Adrenal gland (tissue), 5 donors: ENCODE results near the gene SPR.

Source experiments
- CTCF ChIP-seq, 6 experiments: fragments of 450-650 bp in 4 of 6; fragments of 200-600 bp in 2 of 6; sonication (generic) in 1 of 6; IDR thresholded peaks; 1 replicate in 5 of 6; 2 replicates in 1 of 6; pipeline versions ENCODE4 v1.5.1 to v1.8.0; 2016 to 2021; ENCODE audit warnings: antibody characterized with exemption in 6 of 6, mild to moderate bottlenecking in 2 of 6, moderate library complexity in 1 of 6
- POLR2A ChIP-seq, 2 donors: fragments of 450-650 bp; IDR thresholded peaks; one replicate each; pipeline ENCODE4 v1.6.1; 2017; ENCODE audit warnings: antibody characterized with exemption in 2 of 2, mild to moderate bottlenecking in 2 of 2, moderate library complexity in 1 of 2
- donor health status: DM: no; HTN: no; CAD: no.

GRCh38 chr2:72891091-72891818, 4.0 kb downstream of the SPR start:
- TF ChIP-seq CTCF (IDR thresholded peaks at IDR 0.05) (no peak), POLR2A (IDR thresholded peaks at IDR 0.05) (no peak)
